NCI-H146 (cell line): Measurements from ENCODE around the gene UCP2.

ENCODE experiments used
- DNase-seq: peaks from one replicate; lab custom pipeline; 2025; lab: John Stamatoyannopoulos, UW

Gene UCP2

DNA sequence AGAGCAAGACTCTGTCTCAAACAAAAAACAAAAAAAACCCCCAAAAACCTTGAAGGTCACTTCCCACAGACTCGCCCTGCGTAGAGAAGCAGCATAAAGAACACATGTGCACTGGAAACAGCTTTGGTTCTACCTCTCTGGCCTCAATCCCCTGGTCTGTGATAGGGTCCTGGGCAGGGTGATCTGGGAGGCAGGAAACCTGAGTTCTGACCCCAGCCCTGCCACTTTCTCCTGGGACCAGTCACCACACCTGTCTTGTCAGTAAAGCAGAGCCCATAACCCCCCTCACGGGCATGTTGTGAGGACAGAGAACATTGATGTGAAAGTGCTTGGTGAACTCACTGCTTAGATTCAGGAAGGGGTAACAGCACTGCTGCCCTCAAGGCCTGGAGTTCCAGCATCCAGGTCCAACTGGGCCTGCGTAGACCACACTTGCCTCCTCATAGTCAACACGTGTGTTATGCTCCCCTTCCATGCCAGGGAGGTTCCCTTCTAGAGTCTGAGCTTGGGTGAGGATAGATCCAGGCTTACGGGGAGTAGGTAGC is 11.4 kb downstream of the UCP2 start:
- DNase-seq: no peak

GRCh38 chr11:73969991-73970800 is 12.4 kb downstream of the UCP2 start:
- no peak for DNase-seq

- DNase-seq: no peak
Observed at GRCh38 chr11:73969091-73969490, 13.6 kb downstream of the UCP2 start.

DNA sequence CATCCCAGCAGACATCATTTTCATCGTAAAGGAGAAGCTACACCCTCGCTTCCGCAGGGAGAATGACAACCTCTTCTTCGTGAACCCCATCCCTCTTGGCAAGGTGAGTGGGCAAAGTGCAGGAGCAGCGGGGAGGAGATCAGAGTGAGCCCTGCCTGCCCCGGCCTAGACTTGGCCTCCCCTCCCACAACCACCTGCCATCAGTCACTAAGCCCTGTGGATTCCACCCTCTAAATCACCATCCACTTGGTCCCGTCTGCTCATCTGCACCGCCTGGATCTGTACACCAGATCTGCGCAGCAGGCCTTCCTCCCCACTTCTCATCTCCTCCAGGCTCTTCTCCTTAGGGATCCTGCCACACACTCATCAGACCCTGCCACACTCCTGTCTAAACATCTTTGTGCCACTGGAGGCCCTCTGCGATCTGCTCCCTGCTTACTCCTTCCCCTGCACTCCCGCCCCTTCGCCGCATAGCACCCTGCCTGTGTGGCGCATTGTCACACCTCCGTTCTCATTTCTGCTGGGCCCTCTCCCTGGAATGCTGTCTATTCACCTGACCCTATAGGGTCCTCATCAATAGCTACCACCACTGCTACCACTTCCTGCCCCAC is 14.2 kb downstream of the UCP2 start:
- DNase-seq: no peak

DNA sequence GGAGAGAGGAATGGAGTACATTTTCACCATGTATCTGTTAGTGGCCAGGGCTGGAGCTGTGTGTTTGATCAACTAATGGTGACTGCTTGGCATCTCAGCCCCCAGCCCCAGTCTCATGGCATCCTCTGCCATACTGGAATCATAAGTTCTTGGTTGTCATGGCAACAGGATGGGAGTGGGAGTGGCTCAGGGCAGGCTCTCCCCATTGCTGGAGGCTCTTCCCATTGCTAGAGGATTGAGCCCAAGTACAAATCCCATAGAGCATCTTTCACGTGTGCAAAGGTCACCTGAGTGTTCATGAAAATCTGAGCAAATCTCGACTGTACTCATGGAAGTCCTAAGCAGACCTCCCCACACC is 16.9 kb downstream of the UCP2 start:
- no peak for DNase-seq

GRCh38 chr11:73965076-73965763 is 17.4 kb downstream of the UCP2 start:
- DNase-seq: no peak

GRCh38 chr11:73963861-73964260 is 18.8 kb downstream of the UCP2 start:
- no peak for DNase-seq

DNA sequence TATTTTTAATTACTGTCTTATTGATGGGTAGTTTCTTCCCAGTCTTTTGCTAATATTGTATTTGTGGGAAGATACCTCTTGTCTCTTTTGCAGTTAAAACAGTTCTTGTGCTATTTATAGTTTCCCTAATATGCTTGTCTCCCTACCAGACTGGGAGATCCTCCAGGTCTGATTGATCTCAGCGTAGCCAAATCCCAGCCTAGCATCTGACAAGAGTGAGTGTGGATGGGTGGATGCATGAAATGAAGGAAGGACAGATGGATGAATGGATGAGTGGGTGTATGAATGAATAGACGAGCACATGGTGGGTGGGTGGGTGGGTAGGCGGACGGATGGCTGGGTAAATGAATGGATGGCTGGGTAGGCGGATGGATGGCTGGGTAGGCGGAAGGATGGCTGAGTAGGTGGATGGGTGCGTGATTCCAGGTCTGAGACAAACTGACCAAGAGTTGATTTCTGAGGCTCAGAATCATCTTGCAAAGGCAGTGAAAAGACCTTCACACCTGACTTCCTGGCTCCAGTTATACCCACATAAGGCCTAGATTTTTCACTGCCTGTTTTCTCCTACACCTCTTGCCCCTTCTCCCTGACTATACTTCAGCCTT is 20.4 kb downstream of the UCP2 start:
- DNase-seq: no peak

DNA sequence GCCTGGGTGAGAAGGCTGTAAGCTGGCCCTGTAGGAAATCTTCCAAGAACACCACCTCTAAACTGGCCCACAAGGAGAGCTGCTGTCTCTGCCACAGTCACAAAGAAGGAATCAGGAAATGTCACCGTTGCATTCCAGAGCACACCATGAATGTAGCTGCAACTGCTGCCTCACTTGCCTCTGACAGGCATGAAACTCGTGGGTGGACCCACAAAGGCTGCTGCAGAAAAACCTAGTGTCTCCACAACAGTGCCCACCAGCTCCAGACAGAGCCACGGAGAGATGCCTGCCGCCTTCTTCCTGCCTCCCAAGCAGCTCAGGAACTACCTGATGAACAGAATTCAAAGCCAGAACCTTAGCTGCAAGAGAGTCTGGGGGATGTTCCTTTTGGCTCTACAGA is 21.3 kb downstream of the UCP2 start:
- no peak for DNase-seq

- no peak for DNase-seq
Observed at GRCh38 chr11:73958521-73959141, 24.0 kb downstream of the UCP2 start.

DNA sequence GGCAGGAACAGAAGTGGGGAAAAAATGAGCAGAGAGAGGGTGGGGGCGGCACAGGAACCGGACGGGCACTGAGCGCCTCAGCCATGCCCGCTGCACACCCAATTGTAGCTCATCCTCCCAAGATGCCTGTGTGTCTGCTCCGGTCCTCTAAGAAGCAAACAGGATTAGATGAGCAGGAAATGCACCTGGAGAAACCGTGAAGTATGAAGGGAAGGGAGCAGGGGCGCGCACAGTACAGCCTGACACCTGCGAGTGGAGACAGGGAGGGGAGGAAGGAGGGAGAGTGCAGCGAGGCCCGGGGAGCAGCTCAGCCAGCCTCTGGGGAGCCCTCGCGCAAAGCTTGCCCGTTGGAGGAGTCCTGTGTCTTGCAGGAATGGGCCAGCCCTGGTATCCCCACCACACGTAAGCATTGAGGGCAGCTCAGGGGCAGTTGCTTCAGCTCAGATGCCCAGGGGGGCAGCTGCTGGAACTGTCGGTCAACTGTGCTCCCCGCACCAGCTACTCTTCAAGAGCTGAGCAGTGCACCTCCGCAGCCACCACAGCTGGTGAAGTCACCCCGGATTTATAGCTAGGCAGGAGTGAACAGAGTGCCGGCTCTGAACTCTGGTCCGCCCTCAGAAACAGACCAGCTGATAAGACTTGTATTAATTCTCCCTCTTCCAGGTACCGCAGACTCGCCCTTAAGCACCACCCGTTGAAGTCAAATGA is 24.8 kb downstream of the UCP2 start:
- DNase-seq: no peak

GRCh38 chr11:73956876-73957653 is 25.6 kb downstream of the UCP2 start:
- DNase-seq: no peak

- no peak for DNase-seq
Observed at GRCh38 chr11:73951797-73952196, 30.8 kb downstream of the UCP2 start.

GRCh38 chr11:73950869-73951710 is 31.6 kb downstream of the UCP2 start, which contains the start of gene DNAJB13:
Gene DNAJB13 (plus strand): TSS chr11:73951026. CDS start chr11:73951070, 44 bp downstream.
- peak; percentile 28 for DNase-seq

DNA sequence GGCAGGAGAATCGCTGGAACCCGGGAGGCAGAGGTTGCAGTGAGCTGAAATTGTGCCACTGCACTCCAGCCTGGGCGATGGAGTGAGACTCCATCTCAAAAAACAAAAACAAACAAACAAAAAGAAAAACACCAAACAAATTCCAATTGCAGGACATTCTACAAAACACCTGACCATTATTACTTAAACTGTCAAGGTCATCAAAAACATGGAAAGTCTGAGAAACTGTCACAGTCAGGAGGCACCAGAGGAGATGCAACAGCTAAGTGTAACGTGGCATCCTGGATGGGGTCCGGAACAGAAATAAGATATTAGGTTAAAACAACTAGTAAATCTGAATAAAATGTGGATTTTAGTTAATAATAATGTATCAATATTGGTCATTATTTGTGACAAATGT is 32.7 kb downstream of the UCP2 start:
- DNase-seq: no peak

- no peak for DNase-seq
Observed at GRCh38 chr11:73949246-73949645, 33.4 kb downstream of the UCP2 start.

GRCh38 chr11:73946798-73947458 is 35.7 kb downstream of the UCP2 start:
- no peak for DNase-seq

- no peak for DNase-seq
Observed at GRCh38 chr11:73945396-73945795, 37.2 kb downstream of the UCP2 start.

GRCh38 chr11:73944901-73945300 is 37.7 kb downstream of the UCP2 start:
- DNase-seq: no peak
